ENCODE results near the gene LRP1. TPM values are rescaled to one million over a fixed set of nuclear protein-coding genes. Genes with fewer than 3 reads are reported as not detected.

The LRP1 gene
- total and polyA plus RNA-seq, 2 of the 13 experiments (the other 11 are each of a cell fraction or from before 2014, with no cell fraction given): 14.7 to 30.8 TPM

DNA sequence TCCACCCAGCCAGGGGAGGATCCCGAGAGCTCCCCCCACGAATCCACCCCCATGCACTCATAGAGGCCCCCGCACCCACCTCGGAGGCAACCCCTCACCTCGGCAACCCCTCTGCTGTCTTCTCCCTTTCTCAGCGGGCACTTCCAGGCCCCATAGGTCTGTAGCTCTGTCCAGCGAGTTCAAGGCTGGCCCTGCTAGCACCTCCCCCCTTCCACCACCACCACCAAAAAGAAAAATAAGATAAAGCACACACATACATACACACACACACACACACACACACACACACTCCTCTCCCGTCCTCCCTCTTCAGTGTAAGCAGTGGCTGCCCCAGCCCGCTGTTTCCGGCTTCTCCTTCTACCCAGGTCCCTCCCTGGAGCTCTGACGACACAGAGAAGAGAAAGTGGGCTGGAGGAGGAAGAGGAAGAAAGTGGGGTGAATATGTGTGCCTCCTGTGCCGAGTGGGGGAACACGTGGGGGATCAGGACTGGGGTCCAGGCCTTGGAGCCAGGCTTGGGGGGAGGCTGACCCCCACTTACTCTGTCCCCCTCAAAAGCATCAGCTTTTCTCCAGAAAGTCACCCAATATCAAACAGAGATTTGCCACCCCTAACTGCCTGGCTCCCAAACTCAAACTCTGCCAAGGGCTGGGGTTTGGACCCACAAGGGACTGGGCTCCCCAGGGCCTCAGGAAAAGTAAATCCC is 17.1 kb upstream of the LRP1 start, which contains the start of gene STAT6 (continued):
- 0 out of 2 replicates have a peak, but pooled peaks have one; percentile 45 for TF ChIP-seq TGIF2 (CRISPR knock-in tag; IDR thresholded peaks at IDR 0.05)
- TF ChIP-seq ZNF142 (CRISPR knock-in tag; IDR thresholded peaks at IDR 0.05): no peak
- no peak for TF ChIP-seq IRF2 (CRISPR knock-in tag; IDR thresholded peaks at IDR 0.05)
- TF ChIP-seq HNRNPUL1 (IDR thresholded peaks at IDR 0.05; ENCODE audit: low read depth, low read length): no peak
- TF ChIP-seq ELF1 (CRISPR knock-in tag; IDR thresholded peaks at IDR 0.05): no peak
- 0 out of 2 replicates have a peak, but pooled peaks have one; percentile 19 for TF ChIP-seq MIER3 (CRISPR knock-in tag; IDR thresholded peaks at IDR 0.05; ENCODE audit: borderline replicate concordance)
- TF ChIP-seq, protein P1, sequence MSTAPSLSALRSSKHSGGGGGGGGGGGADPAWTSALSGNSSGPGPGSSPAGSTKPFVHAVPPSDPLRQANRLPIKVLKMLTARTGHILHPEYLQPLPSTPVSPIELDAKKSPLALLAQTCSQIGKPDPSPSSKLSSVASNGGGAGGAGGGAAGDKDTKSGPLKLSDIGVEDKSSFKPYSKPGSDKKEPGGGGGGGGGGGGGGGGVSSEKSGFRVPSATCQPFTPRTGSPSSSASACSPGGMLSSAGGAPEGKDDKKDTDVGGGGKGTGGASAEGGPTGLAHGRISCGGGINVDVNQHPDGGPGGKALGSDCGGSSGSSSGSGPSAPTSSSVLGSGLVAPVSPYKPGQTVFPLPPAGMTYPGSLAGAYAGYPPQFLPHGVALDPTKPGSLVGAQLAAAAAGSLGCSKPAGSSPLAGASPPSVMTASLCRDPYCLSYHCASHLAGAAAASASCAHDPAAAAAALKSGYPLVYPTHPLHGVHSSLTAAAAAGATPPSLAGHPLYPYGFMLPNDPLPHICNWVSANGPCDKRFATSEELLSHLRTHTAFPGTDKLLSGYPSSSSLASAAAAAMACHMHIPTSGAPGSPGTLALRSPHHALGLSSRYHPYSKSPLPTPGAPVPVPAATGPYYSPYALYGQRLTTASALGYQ (CRISPR knock-in tag; IDR thresholded peaks at IDR 0.05): no peak
- TF ChIP-seq ZSCAN25 (CRISPR knock-in tag; IDR thresholded peaks at IDR 0.05): no peak
- no peak for TF ChIP-seq ZMYM2 (CRISPR knock-in tag; IDR thresholded peaks at IDR 0.05)
- no peak for TF ChIP-seq HNF4A (CRISPR knock-in tag; IDR thresholded peaks at IDR 0.05)
- TF ChIP-seq ETV6 (CRISPR knock-in tag; conservative IDR thresholded peaks at IDR 0.05): no peak
- TF ChIP-seq ASH2L (IDR thresholded peaks at IDR 0.05; ENCODE audit: insufficient read length, low read depth, low read length): no peak
- TF ChIP-seq IKZF1 (IDR thresholded peaks at IDR 0.05): no peak
- no peak; the same call in 1 of the 2 replicates for TF ChIP-seq KDM5B (CRISPR knock-in tag; IDR thresholded peaks at IDR 0.05; ENCODE audit: borderline replicate concordance)
- TF ChIP-seq, protein P2, sequence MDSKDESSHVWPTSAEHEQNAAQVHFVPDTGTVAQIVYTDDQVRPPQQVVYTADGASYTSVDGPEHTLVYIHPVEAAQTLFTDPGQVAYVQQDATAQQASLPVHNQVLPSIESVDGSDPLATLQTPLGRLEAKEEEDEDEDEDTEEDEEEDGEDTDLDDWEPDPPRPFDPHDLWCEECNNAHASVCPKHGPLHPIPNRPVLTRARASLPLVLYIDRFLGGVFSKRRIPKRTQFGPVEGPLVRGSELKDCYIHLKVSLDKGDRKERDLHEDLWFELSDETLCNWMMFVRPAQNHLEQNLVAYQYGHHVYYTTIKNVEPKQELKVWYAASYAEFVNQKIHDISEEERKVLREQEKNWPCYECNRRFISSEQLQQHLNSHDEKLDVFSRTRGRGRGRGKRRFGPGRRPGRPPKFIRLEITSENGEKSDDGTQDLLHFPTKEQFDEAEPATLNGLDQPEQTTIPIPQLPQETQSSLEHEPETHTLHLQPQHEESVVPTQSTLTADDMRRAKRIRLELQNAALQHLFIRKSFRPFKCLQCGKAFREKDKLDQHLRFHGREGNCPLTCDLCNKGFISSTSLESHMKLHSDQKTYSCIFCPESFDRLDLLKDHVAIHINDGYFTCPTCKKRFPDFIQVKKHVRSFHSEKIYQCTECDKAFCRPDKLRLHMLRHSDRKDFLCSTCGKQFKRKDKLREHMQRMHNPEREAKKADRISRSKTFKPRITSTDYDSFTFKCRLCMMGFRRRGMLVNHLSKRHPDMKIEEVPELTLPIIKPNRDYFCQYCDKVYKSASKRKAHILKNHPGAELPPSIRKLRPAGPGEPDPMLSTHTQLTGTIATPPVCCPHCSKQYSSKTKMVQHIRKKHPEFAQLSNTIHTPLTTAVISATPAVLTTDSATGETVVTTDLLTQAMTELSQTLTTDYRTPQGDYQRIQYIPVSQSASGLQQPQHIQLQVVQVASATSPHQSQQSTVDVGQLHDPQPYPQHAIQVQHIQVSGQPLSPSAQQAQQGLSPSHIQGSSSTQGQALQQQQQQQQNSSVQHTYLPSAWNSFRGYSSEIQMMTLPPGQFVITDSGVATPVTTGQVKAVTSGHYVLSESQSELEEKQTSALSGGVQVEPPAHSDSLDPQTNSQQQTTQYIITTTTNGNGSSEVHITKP (CRISPR knock-in tag; IDR thresholded peaks at IDR 0.05; ENCODE audit: low read depth): no peak
- TF ChIP-seq ZNF337 (CRISPR knock-in tag; IDR thresholded peaks at IDR 0.05; ENCODE audit: borderline replicate concordance, low read depth): no peak

Data from HepG2 (cell line).